Measurements from ENCODE around the gene NPHS1.
A peak's percentile ranks its signal among the peaks of the same experiment; 100 is the strongest.
"Not testable (repeated sequence)": the region's sequence is repeated elsewhere in the genome, so short reads cannot be mapped to it uniquely, and the experiment has no call there.

NPHS1 gene

GRCh38 chr19:35846038-35846668, 6.2 kb downstream of the NPHS1 start:
- Mint-ChIP-seq H3K36me3 (ENCODE audit: low read depth) (peaks cover 4% of the 10 kb centered on the region), H3K27me3 (peaks cover 43% of the 10 kb centered on the region), H3K4me1 (ENCODE audit: low read depth) (peaks cover 16% of the 10 kb centered on the region), H3K4me3 (peak overlapping the region; percentile 30), H3K9me3 (no peaks in the 10 kb centered on the region), H3K27ac (no peak overlapping the region)

- Mint-ChIP-seq H3K36me3 (ENCODE audit: low read depth) (peaks cover 4% of the 10 kb centered on the region), H3K27ac (no peak overlapping the region), H3K4me1 (ENCODE audit: low read depth) (peaks cover 16% of the 10 kb centered on the region), H3K9me3 (no peaks in the 10 kb centered on the region), H3K27me3 (peaks cover 43% of the 10 kb centered on the region), H3K4me3 (peak overlapping the region; percentile 72)
These were observed 6.9 kb downstream of the NPHS1 start for GRCh38 chr19:35845215-35846037.

GRCh38 chr19:35844482-35845214, 7.7 kb downstream of the NPHS1 start:
- H3K9me3 Mint-ChIP-seq, result no peaks in the 10 kb centered on the region
- H3K4me1 Mint-ChIP-seq (ENCODE audit: low read depth), result peaks cover 16% of the 10 kb centered on the region
- H3K4me3 Mint-ChIP-seq, result peak overlapping the region; percentile 72
- H3K36me3 Mint-ChIP-seq (ENCODE audit: low read depth), result peaks cover 4% of the 10 kb centered on the region
- H3K27ac Mint-ChIP-seq, result no peak overlapping the region
- H3K27me3 Mint-ChIP-seq, result peaks cover 43% of the 10 kb centered on the region

GRCh38 chr19:35843676-35844481, 8.4 kb downstream of the NPHS1 start:
- H3K9me3 Mint-ChIP-seq, result no peaks in the 10 kb centered on the region
- peaks cover 16% of the 10 kb centered on the region for H3K4me1 Mint-ChIP-seq (ENCODE audit: low read depth)
- no peak overlapping the region for H3K4me3 Mint-ChIP-seq
- H3K27ac Mint-ChIP-seq, result no peak overlapping the region
- H3K36me3 Mint-ChIP-seq (ENCODE audit: low read depth), result peaks cover 4% of the 10 kb centered on the region
- H3K27me3 Mint-ChIP-seq, result peaks cover 43% of the 10 kb centered on the region

GRCh38 chr19:35842666-35843272, 9.5 kb downstream of the NPHS1 start:
- Mint-ChIP-seq H3K36me3 (ENCODE audit: low read depth) (peaks cover 4% of the 10 kb centered on the region), H3K27me3 (peaks cover 43% of the 10 kb centered on the region), H3K27ac (no peak overlapping the region), H3K9me3 (no peaks in the 10 kb centered on the region), H3K4me3 (no peak overlapping the region), H3K4me1 (ENCODE audit: low read depth) (peaks cover 16% of the 10 kb centered on the region)

GRCh38 chr19:35841961-35842595, 10.2 kb downstream of the NPHS1 start:
- peaks cover 48% of the 10 kb centered on the region for H3K27me3 Mint-ChIP-seq
- H3K4me3 Mint-ChIP-seq, result no peak overlapping the region
- peaks cover 16% of the 10 kb centered on the region for H3K4me1 Mint-ChIP-seq (ENCODE audit: low read depth)
- H3K9me3 Mint-ChIP-seq, result no peaks in the 10 kb centered on the region
- no peak overlapping the region for H3K27ac Mint-ChIP-seq
- H3K36me3 Mint-ChIP-seq (ENCODE audit: low read depth), result peaks cover 4% of the 10 kb centered on the region

GRCh38 chr19:35836096-35836495, 16.2 kb downstream of the NPHS1 start:
- H3K4me1 Mint-ChIP-seq (ENCODE audit: low read depth); H3K36me3 Mint-ChIP-seq (ENCODE audit: low read depth); H3K27ac Mint-ChIP-seq; H3K9me3 Mint-ChIP-seq; H3K4me3 Mint-ChIP-seq: not testable (repeated sequence)
- H3K27me3 Mint-ChIP-seq, result peaks cover 27% of the 10 kb centered on the region

- Mint-ChIP-seq H3K27ac (no peak overlapping the region), H3K4me1 (ENCODE audit: low read depth) (no peaks in the 10 kb centered on the region), H3K4me3 (no peak overlapping the region), H3K27me3 (peaks cover 31% of the 10 kb centered on the region), H3K36me3 (ENCODE audit: low read depth) (no peaks in the 10 kb centered on the region), H3K9me3 (no peaks in the 10 kb centered on the region)
These were observed 18.3 kb downstream of the NPHS1 start for GRCh38 chr19:35833972-35834371.

- no peaks in the 10 kb centered on the region for H3K36me3 Mint-ChIP-seq (ENCODE audit: low read depth)
- H3K4me1 Mint-ChIP-seq (ENCODE audit: low read depth), result no peaks in the 10 kb centered on the region
- no peaks in the 10 kb centered on the region for H3K9me3 Mint-ChIP-seq
- peaks cover 36% of the 10 kb centered on the region for H3K27me3 Mint-ChIP-seq
- no peak overlapping the region for H3K4me3 Mint-ChIP-seq
- H3K27ac Mint-ChIP-seq, result no peak overlapping the region
These were observed 20.2 kb downstream of the NPHS1 start for GRCh38 chr19:35832054-35832453.

- Mint-ChIP-seq H3K9me3 (no peaks in the 10 kb centered on the region), H3K36me3 (ENCODE audit: low read depth) (no peaks in the 10 kb centered on the region), H3K27me3 (peaks cover 34% of the 10 kb centered on the region), H3K4me3 (no peak overlapping the region), H3K27ac (no peak overlapping the region), H3K4me1 (ENCODE audit: low read depth) (no peaks in the 10 kb centered on the region)
These were observed 21.3 kb downstream of the NPHS1 start for GRCh38 chr19:35830986-35831385.

GRCh38 chr19:35828692-35829301, 23.5 kb downstream of the NPHS1 start:
- no peaks in the 10 kb centered on the region for H3K9me3 Mint-ChIP-seq
- peaks cover 32% of the 10 kb centered on the region for H3K27me3 Mint-ChIP-seq
- H3K4me1 Mint-ChIP-seq (ENCODE audit: low read depth), result no peaks in the 10 kb centered on the region
- H3K4me3 Mint-ChIP-seq, result no peak overlapping the region
- no peaks in the 10 kb centered on the region for H3K36me3 Mint-ChIP-seq (ENCODE audit: low read depth)
- no peak overlapping the region for H3K27ac Mint-ChIP-seq

GRCh38 chr19:35824150-35824549, 28.2 kb downstream of the NPHS1 start:
- Mint-ChIP-seq H3K36me3 (ENCODE audit: low read depth) (no peaks in the 10 kb centered on the region), H3K27me3 (peaks cover 27% of the 10 kb centered on the region), H3K9me3 (no peaks in the 10 kb centered on the region), H3K27ac (no peak overlapping the region), H3K4me1 (ENCODE audit: low read depth) (no peaks in the 10 kb centered on the region), H3K4me3 (no peak overlapping the region)

- Mint-ChIP-seq H3K27ac (no peak overlapping the region), H3K9me3 (no peaks in the 10 kb centered on the region), H3K27me3 (peaks cover 24% of the 10 kb centered on the region), H3K4me3 (no peak overlapping the region), H3K36me3 (ENCODE audit: low read depth) (no peaks in the 10 kb centered on the region), H3K4me1 (ENCODE audit: low read depth) (no peaks in the 10 kb centered on the region)
These were observed 29.7 kb downstream of the NPHS1 start for GRCh38 chr19:35822579-35822978.
